Thyroid gland (tissue), 4 donors: ENCODE results near the gene VGLL4.

Source experiments
- CTCF ChIP-seq, 6 experiments: fragments of 200-600 bp in 3 of 6; fragments of 450-650 bp in 3 of 6; sonication (generic) in 3 of 6; IDR thresholded peaks; one replicate each; pipeline ENCODE4 v1.5.1; 2016 to 2019; ENCODE audit warnings: antibody characterized with exemption in 6 of 6, mild to moderate bottlenecking in 2 of 6, inconsistent platforms in 1 of 6, moderate library complexity in 1 of 6
- POLR2A ChIP-seq, 2 donors: fragments of 450-650 bp; IDR thresholded peaks; one replicate each; pipeline ENCODE4 v1.6.1; 2017; ENCODE audit warnings: antibody characterized with exemption in 2 of 2, mild to moderate bottlenecking in 2 of 2, moderate library complexity in 1 of 2

GRCh38 chr3:11653298-11654055, 9.8 kb upstream of the VGLL4 start:
- no peak for TF ChIP-seq CTCF (IDR thresholded peaks at IDR 0.05)
- no peak for TF ChIP-seq POLR2A (IDR thresholded peaks at IDR 0.05)
